Left ventricle myocardium inferior (tissue), 1 donor: Measurements from ENCODE around the gene CTNNBL1. TPM values are rescaled to one million over a fixed set of nuclear protein-coding genes. Genes with fewer than 3 reads are reported as not detected.

Experiments used
- DNase-seq: peaks from one replicate; pipeline ENCODE4 v3.0.0-alpha.2; 2020
- H3K27ac ChIP-seq: fragments of 200-600 bp; replicated peaks from 2 replicates; pipeline ENCODE4 v1.8.0; 2021
- H3K27me3 ChIP-seq: fragments of 200-600 bp; 2 replicates; pipeline ENCODE4 v1.8.0; 2021; ENCODE audit warnings: low read depth
- H3K36me3 ChIP-seq: fragments of 200-600 bp; 2 replicates; pipeline ENCODE4 v1.8.0; 2021
- H3K4me1 ChIP-seq: fragments of 200-600 bp; 2 replicates; pipeline ENCODE4 v1.8.0; 2021
- H3K4me3 ChIP-seq: fragments of 200-600 bp; 2 replicates; pipeline ENCODE4 v1.8.0; 2021; ENCODE audit warnings: mild to moderate bottlenecking, moderate library complexity
- H3K9me3 ChIP-seq: fragments of 200-600 bp; replicated peaks from 2 replicates; pipeline ENCODE4 v1.8.0; 2021
- CTCF ChIP-seq: fragments of 200-600 bp; IDR thresholded peaks from 2 replicates; pipeline ENCODE4 v1.8.0; 2021; ENCODE audit warnings: antibody characterized with exemption, mild to moderate bottlenecking, borderline replicate concordance
- intact Hi-C: fragments of 100-400 bp; cut with micrococcal nuclease; formaldehyde crosslinking; loops from one replicate; pipeline ENCODE4 v1.11.0; 2022
- total RNA-seq: library from RNA; stranded (reverse); fragmentation: NEBNext Ultra II Directional; extraction: Animal tissue kit (Norgen Biotek cat#: 25700); gene quantifications from one replicate; pipeline ENCODE4 v1.2.1, GENCODE V29; 2021
- donor health status: DM: no; HTN: yes; CAD: no; lungs with severe emphysema.

Gene CTNNBL1
- total RNA-seq, 1 donor from 2014 or later, result 58.8 TPM

GRCh38 chr20:37764333-37764935, 70.6 kb downstream of the CTNNBL1 start:
- intact Hi-C loops, result no loop called here
- no peak overlapping the region for H3K27ac ChIP-seq
- no peaks in the 10 kb centered on the region for H3K9me3 ChIP-seq
- peaks cover 9% of the 10 kb centered on the region for H3K4me1 ChIP-seq
- TF ChIP-seq CTCF, result no peak
- no peak for DNase-seq
- H3K27me3 ChIP-seq, result no peaks in the 10 kb centered on the region
- no peak overlapping the region for H3K4me3 ChIP-seq
- H3K36me3 ChIP-seq, result peaks cover 43% of the 10 kb centered on the region

DNA sequence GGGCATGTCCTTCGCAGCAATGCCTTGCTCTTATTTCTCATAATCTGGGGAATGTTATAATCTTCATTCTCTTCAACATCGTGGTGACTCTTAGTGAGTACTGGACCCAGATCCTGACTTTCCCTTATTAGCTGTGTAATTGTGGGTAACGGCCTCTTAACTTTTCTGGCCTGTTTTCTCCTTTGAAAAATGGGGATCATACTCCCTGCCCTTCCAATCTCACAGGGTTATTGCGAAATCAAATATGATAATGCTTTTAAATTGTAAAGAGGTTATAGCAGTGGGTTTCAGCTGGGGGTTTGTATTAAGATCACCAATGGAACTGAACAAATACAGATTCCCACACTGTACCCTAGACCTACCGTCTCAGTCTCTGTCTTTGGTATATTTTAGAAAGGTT, 77.1 kb downstream of the CTNNBL1 start:
- intact Hi-C loops, result no loop called here
- peaks cover 16% of the 10 kb centered on the region for H3K4me1 ChIP-seq
- no peaks in the 10 kb centered on the region for H3K9me3 ChIP-seq
- H3K27me3 ChIP-seq, result no peaks in the 10 kb centered on the region
- no peak overlapping the region for H3K4me3 ChIP-seq
- no peak for TF ChIP-seq CTCF
- H3K36me3 ChIP-seq, result peaks cover 38% of the 10 kb centered on the region
- H3K27ac ChIP-seq, result no peak overlapping the region
- no peak for DNase-seq

DNA sequence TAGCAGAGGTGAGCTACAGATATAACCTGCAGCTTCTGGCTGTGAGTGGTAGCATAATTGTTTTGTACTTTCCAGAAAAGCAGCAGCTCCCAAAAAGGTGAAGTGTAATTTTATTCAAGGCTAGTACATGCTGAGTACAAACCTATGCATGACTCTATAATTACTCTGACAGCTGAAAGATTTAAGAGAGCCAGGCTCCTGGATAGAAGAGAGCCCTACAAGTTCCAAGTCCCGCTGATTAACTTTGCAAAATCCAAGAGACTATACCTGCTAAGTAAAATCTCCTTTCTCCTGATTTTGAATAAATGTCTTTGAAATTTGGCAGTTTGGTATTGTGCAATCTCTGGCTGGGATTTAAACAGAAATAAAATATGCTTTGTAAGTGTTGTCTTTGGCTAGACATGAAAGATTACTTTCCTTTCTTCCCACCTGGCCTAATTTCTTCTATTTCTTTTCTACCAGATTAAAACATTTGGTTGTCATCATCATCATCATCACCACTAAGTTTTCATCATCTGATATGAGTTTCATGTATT, 79.5 kb downstream of the CTNNBL1 start:
- no peak overlapping the region for H3K4me3 ChIP-seq
- no peaks in the 10 kb centered on the region for H3K9me3 ChIP-seq
- peaks cover 33% of the 10 kb centered on the region for H3K36me3 ChIP-seq
- no peak for DNase-seq
- no peaks in the 10 kb centered on the region for H3K27me3 ChIP-seq
- H3K4me1 ChIP-seq, result peaks cover 29% of the 10 kb centered on the region
- intact Hi-C loops, result no loop called here
- no peak for TF ChIP-seq CTCF
- no peak overlapping the region for H3K27ac ChIP-seq

- peaks cover 28% of the 10 kb centered on the region for H3K36me3 ChIP-seq
Measured at GRCh38 chr20:37774156-37774555, 80.3 kb downstream of the CTNNBL1 start.

GRCh38 chr20:37775200-37775599, 81.4 kb downstream of the CTNNBL1 start:
- no peaks in the 10 kb centered on the region for H3K9me3 ChIP-seq
- intact Hi-C loops, result no loop called here
- H3K27ac ChIP-seq, result no peak overlapping the region
- no peak overlapping the region for H3K4me3 ChIP-seq
- no peak for TF ChIP-seq CTCF
- no peaks in the 10 kb centered on the region for H3K27me3 ChIP-seq
- no peak for DNase-seq
- H3K4me1 ChIP-seq, result peaks cover 29% of the 10 kb centered on the region
- H3K36me3 ChIP-seq, result peaks cover 22% of the 10 kb centered on the region

More at GRCh38 chr20:37774156-37774555, 80.3 kb downstream of the CTNNBL1 start:
- intact Hi-C loops, result no loop called here
- TF ChIP-seq CTCF, result no peak
- Histone ChIP-seq H3K27me3 (no peaks in the 10 kb centered on the region), H3K4me1 (peaks cover 29% of the 10 kb centered on the region), H3K27ac (no peak overlapping the region), H3K4me3 (no peak overlapping the region), H3K9me3 (no peaks in the 10 kb centered on the region)
- no peak for DNase-seq
